ENCODE results near the gene ZFP36L1. TPM values are rescaled to one million over a fixed set of nuclear protein-coding genes. Genes with fewer than 3 reads are reported as not detected.

ZFP36L1 gene
- total RNA-seq, 4 donors from 2014 or later: 170 to 564 (median 315) TPM

DNA sequence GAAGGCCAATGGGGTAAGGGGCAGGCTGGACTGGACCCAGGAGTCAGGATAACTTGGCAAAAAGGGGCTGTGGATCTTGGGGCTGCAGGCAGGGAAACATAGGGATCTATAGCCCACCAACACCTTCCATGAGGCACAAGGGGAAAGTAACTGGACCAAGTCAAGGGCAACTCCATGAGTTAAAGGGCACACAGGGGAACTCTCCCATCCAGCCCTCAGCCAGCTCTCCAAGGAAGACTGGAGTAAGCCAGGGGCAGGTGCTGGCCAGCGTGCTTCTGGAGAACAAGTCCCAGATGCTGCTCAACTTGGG is 31.3 kb upstream of the ZFP36L1 start:
- Histone ChIP-seq H3K9me3 (no peaks in the 10 kb centered on the region), H3K27ac (no peak overlapping the region), H3K27me3 (no peaks in the 10 kb centered on the region), H3K4me3 (no peak overlapping the region), H3K36me3 (no peaks in the 10 kb centered on the region), H3K4me1 (no peaks in the 10 kb centered on the region)
- no peak for DNase-seq
- TF ChIP-seq, protein P1, sequence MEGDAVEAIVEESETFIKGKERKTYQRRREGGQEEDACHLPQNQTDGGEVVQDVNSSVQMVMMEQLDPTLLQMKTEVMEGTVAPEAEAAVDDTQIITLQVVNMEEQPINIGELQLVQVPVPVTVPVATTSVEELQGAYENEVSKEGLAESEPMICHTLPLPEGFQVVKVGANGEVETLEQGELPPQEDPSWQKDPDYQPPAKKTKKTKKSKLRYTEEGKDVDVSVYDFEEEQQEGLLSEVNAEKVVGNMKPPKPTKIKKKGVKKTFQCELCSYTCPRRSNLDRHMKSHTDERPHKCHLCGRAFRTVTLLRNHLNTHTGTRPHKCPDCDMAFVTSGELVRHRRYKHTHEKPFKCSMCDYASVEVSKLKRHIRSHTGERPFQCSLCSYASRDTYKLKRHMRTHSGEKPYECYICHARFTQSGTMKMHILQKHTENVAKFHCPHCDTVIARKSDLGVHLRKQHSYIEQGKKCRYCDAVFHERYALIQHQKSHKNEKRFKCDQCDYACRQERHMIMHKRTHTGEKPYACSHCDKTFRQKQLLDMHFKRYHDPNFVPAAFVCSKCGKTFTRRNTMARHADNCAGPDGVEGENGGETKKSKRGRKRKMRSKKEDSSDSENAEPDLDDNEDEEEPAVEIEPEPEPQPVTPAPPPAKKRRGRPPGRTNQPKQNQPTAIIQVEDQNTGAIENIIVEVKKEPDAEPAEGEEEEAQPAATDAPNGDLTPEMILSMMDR (IDR thresholded peaks at IDR 0.05): no peak
- intact Hi-C loops (cut with DNase I; ENCODE audit: low total_unique reads): no loop called here

DNA sequence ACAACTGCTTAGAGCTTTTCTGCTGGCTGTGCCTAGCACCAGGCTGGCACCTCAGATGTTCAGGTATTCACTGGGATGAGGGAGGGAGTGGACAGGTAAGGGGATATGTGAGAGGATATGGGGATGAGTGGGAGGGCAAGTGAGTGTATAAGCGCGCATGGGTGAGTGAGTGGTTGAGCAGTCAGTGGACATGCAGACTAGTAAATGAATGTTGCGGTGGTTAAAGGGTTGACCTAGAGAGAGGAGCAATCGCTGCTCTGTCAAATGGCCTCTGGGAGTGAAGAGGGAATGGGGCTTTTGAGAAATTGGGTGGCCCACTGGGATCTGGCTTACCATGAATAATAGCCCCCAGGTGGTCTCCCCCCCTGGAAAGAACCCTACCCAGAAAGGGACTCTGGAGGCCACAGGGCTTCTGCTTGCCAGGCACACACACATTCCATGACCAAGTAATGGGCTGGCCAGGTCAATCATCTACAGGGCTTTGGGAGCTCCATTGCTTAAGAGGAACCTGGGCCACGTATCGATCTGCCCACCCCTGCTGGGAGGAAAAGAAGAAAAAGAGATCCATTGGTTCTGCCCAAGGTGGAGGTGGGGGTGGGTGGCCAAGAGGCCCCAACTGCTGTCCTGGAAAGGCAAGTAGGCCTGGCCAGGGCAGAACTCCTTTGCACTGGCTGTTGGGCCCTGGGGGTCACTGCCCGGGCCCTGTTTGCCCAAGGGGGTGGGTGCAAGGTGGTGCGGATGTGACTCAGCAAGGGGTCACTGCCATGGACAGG is 30.8 kb upstream of the ZFP36L1 start:
- DNase-seq: no peak
- H3K36me3 ChIP-seq: no peaks in the 10 kb centered on the region
- no peaks in the 10 kb centered on the region for H3K9me3 ChIP-seq
- no peak overlapping the region for H3K4me3 ChIP-seq
- no peak for TF ChIP-seq POLR2A (IDR thresholded peaks at IDR 0.05)
- TF ChIP-seq, protein P1 (IDR thresholded peaks at IDR 0.05): no peak
- intact Hi-C loops (cut with DNase I; ENCODE audit: low total_unique reads): no loop called here
- no peaks in the 10 kb centered on the region for H3K4me1 ChIP-seq
- no peak overlapping the region for H3K27ac ChIP-seq
- H3K27me3 ChIP-seq: no peaks in the 10 kb centered on the region

DNA sequence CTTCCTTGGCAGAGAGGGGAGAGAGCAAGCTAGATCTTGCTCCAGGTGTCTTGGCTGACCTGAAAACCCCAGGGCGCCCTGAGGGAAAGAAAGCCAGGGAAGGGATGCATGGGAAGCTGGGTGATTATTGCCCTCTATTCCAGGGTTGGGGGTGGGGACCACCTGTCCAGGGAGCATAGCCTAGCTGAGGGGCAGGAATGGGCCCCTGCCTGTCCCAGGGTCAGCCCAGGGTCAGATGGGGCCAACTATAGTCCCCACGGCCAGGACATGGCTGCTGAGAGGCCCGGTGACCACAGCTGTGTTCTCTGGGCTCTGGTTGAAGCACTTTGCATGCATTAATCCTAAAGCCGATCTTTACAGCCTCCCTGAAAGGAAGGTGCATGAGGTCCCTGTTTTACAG is 30.1 kb upstream of the ZFP36L1 start:
- H3K4me3 ChIP-seq: no peak overlapping the region
- intact Hi-C loops (cut with DNase I; ENCODE audit: low total_unique reads): no loop called here
- TF ChIP-seq, protein P1 (IDR thresholded peaks at IDR 0.05): no peak
- H3K27ac ChIP-seq: no peak overlapping the region
- no peak for DNase-seq
- H3K9me3 ChIP-seq: no peaks in the 10 kb centered on the region
- no peaks in the 10 kb centered on the region for H3K4me1 ChIP-seq
- H3K36me3 ChIP-seq: no peaks in the 10 kb centered on the region
- no peaks in the 10 kb centered on the region for H3K27me3 ChIP-seq

DNA sequence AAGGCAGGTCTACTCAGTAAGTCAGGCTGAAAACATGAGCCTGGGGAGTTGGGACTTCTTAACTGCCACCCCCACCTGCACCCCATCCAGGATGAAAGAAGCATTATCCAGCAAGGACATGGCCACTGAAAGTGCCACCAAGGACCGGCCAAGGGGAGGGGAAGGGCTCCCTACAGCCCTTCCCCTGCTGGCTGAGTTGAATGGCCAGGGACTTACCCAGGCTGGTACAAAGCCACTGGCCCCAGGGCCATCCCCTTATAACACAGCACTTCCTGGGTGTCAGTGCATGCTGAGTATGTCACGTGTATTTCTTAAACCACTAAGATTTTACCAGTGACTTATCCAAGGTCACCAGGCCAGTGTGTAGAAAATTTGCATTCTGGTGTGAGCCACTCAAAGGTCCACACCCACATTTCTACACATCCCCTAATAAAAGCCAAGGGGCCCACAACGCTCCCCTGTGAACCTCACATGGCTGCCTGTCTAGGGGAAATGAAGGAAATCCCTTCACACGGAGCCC is 29.3 kb upstream of the ZFP36L1 start:
- Histone ChIP-seq H3K4me3 (no peak overlapping the region), H3K4me1 (no peaks in the 10 kb centered on the region), H3K27me3 (no peaks in the 10 kb centered on the region), H3K27ac (no peak overlapping the region), H3K36me3 (no peaks in the 10 kb centered on the region), H3K9me3 (no peaks in the 10 kb centered on the region)
- TF ChIP-seq, protein P1 (IDR thresholded peaks at IDR 0.05): no peak
- TF ChIP-seq POLR2A (IDR thresholded peaks at IDR 0.05): no peak
- intact Hi-C loops (cut with DNase I; ENCODE audit: low total_unique reads): no loop called here
- no peak for DNase-seq

DNA sequence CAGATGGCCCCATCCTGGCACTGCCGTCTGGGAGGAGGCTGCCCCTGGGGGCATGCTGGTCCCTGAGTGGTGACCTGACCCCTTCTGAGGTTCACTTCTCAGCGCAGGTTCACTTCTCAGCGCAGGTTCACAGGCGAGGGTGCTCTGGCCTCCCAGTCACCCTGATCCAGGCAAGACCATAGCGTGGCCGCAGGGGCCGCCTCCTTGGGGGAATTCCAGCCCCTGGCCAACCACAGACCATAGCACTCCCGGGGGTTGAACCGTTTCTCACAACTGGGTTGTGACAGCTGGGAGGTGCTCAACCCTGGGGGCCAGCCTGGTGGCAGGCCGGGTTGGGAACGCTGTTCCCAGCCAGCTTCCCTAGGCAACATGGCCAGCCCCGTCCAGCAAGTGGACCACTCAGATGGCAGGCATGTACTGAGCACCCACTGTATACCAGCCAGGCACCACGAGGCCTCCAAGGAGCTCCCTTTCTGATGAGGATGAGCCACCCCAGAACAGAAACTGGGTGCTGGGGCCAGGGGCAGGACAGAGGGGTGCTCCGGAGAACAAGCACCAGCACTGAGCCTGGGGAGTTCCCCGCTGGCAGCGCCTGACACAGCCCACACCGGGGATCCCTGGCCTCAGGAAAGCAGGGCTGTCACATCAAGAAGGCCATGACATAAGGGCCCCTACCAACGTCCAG is 28.3 kb upstream of the ZFP36L1 start:
- intact Hi-C loops (cut with DNase I; ENCODE audit: low total_unique reads): no loop called here
- Histone ChIP-seq H3K9me3 (no peaks in the 10 kb centered on the region), H3K4me3 (no peak overlapping the region), H3K27ac (peak overlapping the region in 1 of 2 donors; percentile 20), H3K27me3 (no peaks in the 10 kb centered on the region), H3K4me1 (peaks cover under 1% of the 10 kb centered on the region in 2 donors), H3K36me3 (no peaks in the 10 kb centered on the region)
- TF ChIP-seq, protein P1 (IDR thresholded peaks at IDR 0.05): no peak
- peak in 1 of 2 donors; percentile 23 for DNase-seq
